VCaP (cell line): Measurements from ENCODE around the gene MAP3K5.

Experiments used
- H3K27ac ChIP-seq: fragments of 450-650 bp; 2 replicates; pipeline ENCODE4 v1.5.1; 2017
- CTCF ChIP-seq: fragments of 450-650 bp; conservative IDR thresholded peaks from 2 replicates; pipeline ENCODE4 v1.5.1; 2017; ENCODE audit warnings: mild to moderate bottlenecking, moderate library complexity

The MAP3K5 gene

DNA sequence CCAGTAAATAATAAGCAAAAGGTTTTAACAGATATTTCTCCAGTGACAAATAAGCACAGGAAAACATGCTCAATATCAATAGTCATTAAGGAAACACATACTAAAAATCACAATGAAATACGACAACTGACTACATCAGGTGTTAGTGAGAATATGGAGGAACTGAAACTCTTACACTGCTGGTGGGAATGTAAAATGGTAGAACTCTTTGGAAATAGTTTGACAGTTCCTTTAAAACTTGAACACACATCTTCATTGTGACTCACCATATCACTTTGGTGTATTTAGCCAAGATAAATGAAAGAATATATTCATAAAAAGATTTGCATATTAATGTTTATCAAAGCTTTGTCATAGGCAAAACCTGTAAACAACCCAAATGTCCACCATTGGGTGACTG lies 11.3 kb upstream of the MAP3K5 start:
- TF ChIP-seq CTCF: no peak
- H3K27ac ChIP-seq: no peak overlapping the region

- H3K27ac ChIP-seq: no peak overlapping the region
Observed at GRCh38 chr6:136801581-136801980, 9.3 kb upstream of the MAP3K5 start.

GRCh38 chr6:136798044-136798443 lies 5.8 kb upstream of the MAP3K5 start:
- H3K27ac ChIP-seq: no peak overlapping the region
- TF ChIP-seq CTCF: no peak

More at GRCh38 chr6:136801581-136801980, 9.3 kb upstream of the MAP3K5 start:
- TF ChIP-seq CTCF: no peak

GRCh38 chr6:136795996-136796395 lies 3.7 kb upstream of the MAP3K5 start:
- TF ChIP-seq CTCF: no peak
- H3K27ac ChIP-seq: no peak overlapping the region

- H3K27ac ChIP-seq: no peak overlapping the region
- no peak for TF ChIP-seq CTCF
Observed at GRCh38 chr6:136795386-136795785, 3.1 kb upstream of the MAP3K5 start.

GRCh38 chr6:136793363-136793762 lies 1.1 kb upstream of the MAP3K5 start:
- peak overlapping the region; percentile 98 for H3K27ac ChIP-seq
- no peak for TF ChIP-seq CTCF

GRCh38 chr6:136792095-136792409 lies 225 bp downstream of the MAP3K5 start:
- peak overlapping the region; percentile 98 for H3K27ac ChIP-seq
- no peak for TF ChIP-seq CTCF
